Spleen (tissue), 7 donors: ENCODE measurements around the gene DMRTA2.

Source experiments
- CTCF ChIP-seq, 11 experiments: fragments of 200-600 bp in 7 of 11; fragments of 450-650 bp in 4 of 11; sonication (generic) in 4 of 11; IDR thresholded peaks in 8 of 11; conservative IDR thresholded peaks in 3 of 11; 1 replicate in 7 of 11; 2 replicates in 4 of 11; pipeline versions ENCODE4 v1.4.0 to v1.8.0; 2016 to 2021; ENCODE audit warnings: antibody characterized with exemption in 11 of 11, inconsistent platforms in 4 of 11, mild to moderate bottlenecking in 1 of 11
- POLR2A ChIP-seq, 3 donors: fragments of 450-650 bp; IDR thresholded peaks; one replicate each; pipeline ENCODE4 v1.5.1; 2017; ENCODE audit warnings: antibody characterized with exemption in 3 of 3, mild to moderate bottlenecking in 1 of 3
- donor health status: DM: no; HTN: no; CAD: no; lungs with moderate emphysema.
- donor health status: DM: no; HTN: no; CAD: no.
- donor health status: DM: no; HTN: no; CAD: no.

- no peak for TF ChIP-seq CTCF (IDR thresholded peaks at IDR 0.05 in 8 of 11, conservative IDR thresholded peaks at IDR 0.05 in 3 of 11)
- TF ChIP-seq POLR2A (IDR thresholded peaks at IDR 0.05) = no peak
Measured at GRCh38 chr1:50417507-50417906, 5.7 kb downstream of the DMRTA2 start.
